ENCODE data around the gene CNOT4.

DNA sequence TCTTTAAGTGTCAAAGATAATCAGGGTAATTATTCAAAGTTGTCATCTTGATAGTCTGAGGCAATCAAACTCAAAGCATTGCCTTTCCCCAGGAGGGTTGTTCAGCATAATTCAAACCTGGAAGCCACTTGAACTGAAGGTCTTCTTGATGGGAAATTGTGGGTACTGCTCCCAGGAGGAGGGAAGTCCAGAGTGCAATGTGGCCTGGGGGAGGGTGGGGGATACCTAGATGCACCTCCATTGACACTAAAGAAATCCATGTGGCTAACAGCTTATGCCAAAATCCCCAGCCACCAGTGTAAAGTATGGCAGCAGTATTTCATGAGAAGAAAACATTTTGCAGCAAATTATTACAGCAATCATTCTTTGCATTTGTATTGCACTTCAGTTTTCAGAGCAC lies 161.4 kb downstream of the CNOT4 start:
- no peak for TF ChIP-seq MAZ (IDR thresholded peaks at IDR 0.05; ENCODE audit: borderline replicate concordance, low read depth, low read length)
- TF ChIP-seq, protein P1, sequence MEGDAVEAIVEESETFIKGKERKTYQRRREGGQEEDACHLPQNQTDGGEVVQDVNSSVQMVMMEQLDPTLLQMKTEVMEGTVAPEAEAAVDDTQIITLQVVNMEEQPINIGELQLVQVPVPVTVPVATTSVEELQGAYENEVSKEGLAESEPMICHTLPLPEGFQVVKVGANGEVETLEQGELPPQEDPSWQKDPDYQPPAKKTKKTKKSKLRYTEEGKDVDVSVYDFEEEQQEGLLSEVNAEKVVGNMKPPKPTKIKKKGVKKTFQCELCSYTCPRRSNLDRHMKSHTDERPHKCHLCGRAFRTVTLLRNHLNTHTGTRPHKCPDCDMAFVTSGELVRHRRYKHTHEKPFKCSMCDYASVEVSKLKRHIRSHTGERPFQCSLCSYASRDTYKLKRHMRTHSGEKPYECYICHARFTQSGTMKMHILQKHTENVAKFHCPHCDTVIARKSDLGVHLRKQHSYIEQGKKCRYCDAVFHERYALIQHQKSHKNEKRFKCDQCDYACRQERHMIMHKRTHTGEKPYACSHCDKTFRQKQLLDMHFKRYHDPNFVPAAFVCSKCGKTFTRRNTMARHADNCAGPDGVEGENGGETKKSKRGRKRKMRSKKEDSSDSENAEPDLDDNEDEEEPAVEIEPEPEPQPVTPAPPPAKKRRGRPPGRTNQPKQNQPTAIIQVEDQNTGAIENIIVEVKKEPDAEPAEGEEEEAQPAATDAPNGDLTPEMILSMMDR (conservative IDR thresholded peaks at IDR 0.05; ENCODE audit: low read depth, low read length), result no peak
- no peak for TF ChIP-seq POLR2A (IDR thresholded peaks at IDR 0.05; ENCODE audit: low read depth, low read length)
- TF ChIP-seq, protein P2, sequence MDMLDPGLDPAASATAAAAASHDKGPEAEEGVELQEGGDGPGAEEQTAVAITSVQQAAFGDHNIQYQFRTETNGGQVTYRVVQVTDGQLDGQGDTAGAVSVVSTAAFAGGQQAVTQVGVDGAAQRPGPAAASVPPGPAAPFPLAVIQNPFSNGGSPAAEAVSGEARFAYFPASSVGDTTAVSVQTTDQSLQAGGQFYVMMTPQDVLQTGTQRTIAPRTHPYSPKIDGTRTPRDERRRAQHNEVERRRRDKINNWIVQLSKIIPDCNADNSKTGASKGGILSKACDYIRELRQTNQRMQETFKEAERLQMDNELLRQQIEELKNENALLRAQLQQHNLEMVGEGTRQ (IDR thresholded peaks at IDR 0.05; ENCODE audit: low read depth, low read length), result no peak
- no peak for TF ChIP-seq BHLHE40 (IDR thresholded peaks at IDR 0.05; ENCODE audit: low read depth, low read length)
- no peak for TF ChIP-seq FOS (IDR thresholded peaks at IDR 0.05; ENCODE audit: low read depth, low read length)
- TF ChIP-seq SMC3 (IDR thresholded peaks at IDR 0.05; ENCODE audit: low read depth, low read length), result no peak
- TF ChIP-seq RAD21 (IDR thresholded peaks at IDR 0.05; ENCODE audit: low read length), result no peak
- no peak for TF ChIP-seq MAFK (IDR thresholded peaks at IDR 0.05; ENCODE audit: low read depth, low read length)
- TF ChIP-seq RFX5 (IDR thresholded peaks at IDR 0.05; ENCODE audit: low read depth, low read length), result no peak
- TF ChIP-seq MXI1 (IDR thresholded peaks at IDR 0.05; ENCODE audit: borderline replicate concordance, low read depth, low read length), result no peak
- TF ChIP-seq RCOR1 (IDR thresholded peaks at IDR 0.05; ENCODE audit: insufficient replicate concordance, low read length), result no peak
- TF ChIP-seq, protein P3, sequence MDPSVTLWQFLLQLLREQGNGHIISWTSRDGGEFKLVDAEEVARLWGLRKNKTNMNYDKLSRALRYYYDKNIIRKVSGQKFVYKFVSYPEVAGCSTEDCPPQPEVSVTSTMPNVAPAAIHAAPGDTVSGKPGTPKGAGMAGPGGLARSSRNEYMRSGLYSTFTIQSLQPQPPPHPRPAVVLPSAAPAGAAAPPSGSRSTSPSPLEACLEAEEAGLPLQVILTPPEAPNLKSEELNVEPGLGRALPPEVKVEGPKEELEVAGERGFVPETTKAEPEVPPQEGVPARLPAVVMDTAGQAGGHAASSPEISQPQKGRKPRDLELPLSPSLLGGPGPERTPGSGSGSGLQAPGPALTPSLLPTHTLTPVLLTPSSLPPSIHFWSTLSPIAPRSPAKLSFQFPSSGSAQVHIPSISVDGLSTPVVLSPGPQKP (IDR thresholded peaks at IDR 0.05; ENCODE audit: borderline replicate concordance, low read depth, low read length), result no peak

Measured in IMR-90 (cell line).